HG02759 (cell line): ENCODE results near the gene EPB41L4B.

ENCODE experiments used
- ATAC-seq: cut with Tn5 transposase; IDR thresholded peaks from one replicate; pipeline ENCODE4 v1.9.1; 2021; ENCODE audit warnings: mild to moderate bottlenecking, moderate library complexity; ENCODE audit not compliant: unreplicated experiment

The EPB41L4B gene

GRCh38 chr9:109212768-109213167 lies 108.1 kb downstream of the EPB41L4B start:
- ATAC-seq = no peak

GRCh38 chr9:109206670-109207069 lies 114.2 kb downstream of the EPB41L4B start:
- no peak for ATAC-seq

GRCh38 chr9:109205526-109205925 lies 115.3 kb downstream of the EPB41L4B start:
- ATAC-seq = no peak

GRCh38 chr9:109203761-109204360 lies 117.0 kb downstream of the EPB41L4B start:
- no peak for ATAC-seq

- no peak for ATAC-seq
Measured at GRCh38 chr9:109199676-109200075, 121.2 kb downstream of the EPB41L4B start.

- ATAC-seq = no peak
Measured at GRCh38 chr9:109198736-109199382, 122.0 kb downstream of the EPB41L4B start.

- ATAC-seq = no peak
Measured at GRCh38 chr9:109193974-109194556, 126.8 kb downstream of the EPB41L4B start.

- ATAC-seq = no peak
Measured at GRCh38 chr9:109192732-109193361, 128.0 kb downstream of the EPB41L4B start.

GRCh38 chr9:109191746-109192145 lies 129.1 kb downstream of the EPB41L4B start:
- no peak for ATAC-seq

GRCh38 chr9:109190151-109190550 lies 130.7 kb downstream of the EPB41L4B start:
- no peak for ATAC-seq

- ATAC-seq = no peak
Measured at GRCh38 chr9:109186857-109187520, 133.9 kb downstream of the EPB41L4B start.

- peak; percentile 58 for ATAC-seq
Measured at GRCh38 chr9:109182940-109183798, 137.7 kb downstream of the EPB41L4B start.

GRCh38 chr9:109182550-109182939 lies 138.3 kb downstream of the EPB41L4B start:
- ATAC-seq = no peak

GRCh38 chr9:109181284-109181683 lies 139.6 kb downstream of the EPB41L4B start:
- peak; percentile 52 for ATAC-seq

- ATAC-seq = no peak
Measured at GRCh38 chr9:109179801-109180523, 140.9 kb downstream of the EPB41L4B start.

- no peak for ATAC-seq
Measured at GRCh38 chr9:109176963-109177362, 143.9 kb downstream of the EPB41L4B start.

GRCh38 chr9:109176386-109176785 lies 144.5 kb downstream of the EPB41L4B start:
- no peak for ATAC-seq

GRCh38 chr9:109172935-109173334 lies 147.9 kb downstream of the EPB41L4B start:
- ATAC-seq = no peak

- ATAC-seq = no peak
Measured at GRCh38 chr9:109171926-109172325, 148.9 kb downstream of the EPB41L4B start.

- no peak for ATAC-seq
Measured at GRCh38 chr9:109168170-109168569, 152.7 kb downstream of the EPB41L4B start.
